Activated naive CD4-positive, alpha-beta T cell treated with anti-CD3 and anti-CD28 coated beads for 36 hours (primary cell): ENCODE results near the gene STK24. TPM values are rescaled to one million over a fixed set of nuclear protein-coding genes. Genes with fewer than 3 reads are reported as not detected.

Experiments
- CTCF ChIA-PET: fragments of 350-600 bp; sonication (Branson Sonifier 250); formaldehyde crosslinking; loops from one replicate; lab custom pipeline; 2021; ENCODE audit warnings: antibody characterized with exemption; lab: Charles Lee
- DNase-seq: peaks from one replicate; pipeline ENCODE4 v3.0.0-alpha.2; 2020
- H3K27ac Mint-ChIP-seq: one replicate; pipeline ENCODE4 v1.8.0; 2021; ENCODE audit warnings: mild to moderate bottlenecking, mixed read lengths
- H3K27me3 Mint-ChIP-seq: one replicate; pipeline ENCODE4 v1.8.0; 2021; ENCODE audit warnings: low read depth, mixed read lengths
- H3K36me3 Mint-ChIP-seq: one replicate; pipeline ENCODE4 v1.8.0; 2021; ENCODE audit warnings: low read depth, mixed read lengths
- H3K4me1 Mint-ChIP-seq: one replicate; pipeline ENCODE4 v1.8.0; 2021; ENCODE audit warnings: low read depth, mixed read lengths
- H3K4me3 Mint-ChIP-seq: one replicate; pipeline ENCODE4 v1.8.0; 2021; ENCODE audit warnings: mild to moderate bottlenecking, moderate library complexity, mixed read lengths
- H3K9me3 Mint-ChIP-seq: one replicate; pipeline ENCODE4 v1.8.0; 2021; ENCODE audit warnings: mixed read lengths
- intact Hi-C: fragments of 100-400 bp; cut with micrococcal nuclease; formaldehyde crosslinking; loops from one replicate; pipeline ENCODE4 v1.15.1; 2023
- total RNA-seq, 2 experiments: library from RNA; stranded (reverse); gene quantifications; one replicate each; pipeline ENCODE4 v1.2.3, GENCODE V29; 2021

STK24 gene
- total RNA-seq, 2 experiments from 2014 or later = 95.5 to 96.7 TPM

DNA sequence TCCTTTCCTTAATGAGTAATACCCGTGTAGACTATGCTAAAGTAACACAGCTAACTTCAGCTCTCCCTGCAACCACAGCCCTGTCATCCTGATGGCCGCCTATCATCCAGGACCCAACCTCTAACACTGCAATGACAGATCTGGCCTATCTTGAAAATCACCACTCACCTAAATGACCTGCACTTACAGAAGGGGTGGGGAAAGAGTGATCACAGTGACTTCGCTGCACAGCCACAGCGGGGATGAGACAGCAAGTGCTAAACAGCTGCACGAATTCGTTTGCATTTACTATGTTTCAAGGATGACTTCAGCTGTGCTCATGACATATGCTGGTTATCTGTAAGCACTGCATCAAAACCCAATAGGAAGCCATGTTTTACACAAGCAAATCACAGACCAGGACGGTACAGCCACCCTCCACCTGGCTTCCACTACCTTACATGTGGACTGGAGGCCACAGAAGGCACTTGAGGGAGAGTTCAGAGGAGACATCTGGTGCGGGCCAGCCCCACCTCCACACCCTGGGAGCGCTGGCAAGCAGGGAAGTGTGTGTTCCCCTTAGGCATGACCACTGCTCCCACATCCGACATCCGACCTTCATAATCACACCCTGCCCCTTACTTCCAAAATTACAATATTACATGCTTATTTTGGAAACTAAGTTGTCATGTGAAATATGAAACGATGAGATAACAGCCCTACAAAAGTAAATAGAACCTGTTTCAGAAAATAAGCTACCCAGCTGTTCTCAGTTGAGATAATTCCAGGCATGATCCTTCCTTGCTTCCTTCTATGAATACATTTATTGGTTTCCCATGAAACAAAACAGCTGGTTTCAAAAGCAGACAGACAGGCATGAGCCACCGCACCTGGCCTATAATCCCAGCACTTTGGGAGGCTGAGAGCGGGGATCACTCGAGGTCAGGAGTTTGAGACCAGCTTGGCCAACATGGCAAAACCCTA lies 95.7 kb downstream of the STK24 start:
- DNase-seq = peak; percentile 63
- intact Hi-C loops = loop anchor here (10.0 kb wide), 1 partner anchor 506 kb away; no protein-coding TSS in a partner anchor
- H3K27me3 Mint-ChIP-seq = no peaks in the 10 kb centered on the region
- no peaks in the 10 kb centered on the region for H3K9me3 Mint-ChIP-seq
- H3K27ac Mint-ChIP-seq = peak overlapping the region; percentile 84
- no peak overlapping the region for H3K4me3 Mint-ChIP-seq
- peaks cover 7% of the 10 kb centered on the region for H3K36me3 Mint-ChIP-seq
- H3K4me1 Mint-ChIP-seq = peaks cover 83% of the 10 kb centered on the region
- CTCF ChIA-PET = interaction anchor here (1.0 to 3.4 kb wide), 3 partner anchors 8 to 548 kb away, joined by 3 to 15 read pairs (median 3); no protein-coding TSS in a partner anchor

DNA sequence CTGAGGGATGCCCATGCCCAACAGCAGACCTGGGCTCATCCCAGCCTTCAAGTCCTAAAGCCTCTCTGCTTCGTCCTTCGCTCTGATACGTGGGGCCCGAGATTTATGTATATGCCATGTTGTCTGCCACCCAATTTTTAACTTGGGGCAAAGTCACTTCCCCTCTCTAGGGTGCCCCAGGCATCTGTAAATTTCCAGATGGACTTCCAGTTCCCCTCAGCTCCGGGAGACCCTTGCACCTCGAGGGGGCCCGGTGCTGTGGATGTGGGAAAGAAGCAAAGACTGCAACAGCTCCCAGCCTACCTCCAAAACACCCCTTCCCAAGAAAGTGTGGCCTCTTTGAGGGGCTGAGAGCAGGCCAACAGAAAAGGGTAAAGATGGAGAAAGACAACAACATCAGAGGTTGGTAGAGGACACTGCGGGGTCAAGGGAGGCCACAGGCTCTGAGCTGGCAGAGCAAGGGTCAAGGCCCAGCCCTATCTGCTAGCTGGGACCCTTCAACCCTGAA lies 97.4 kb downstream of the STK24 start:
- Mint-ChIP-seq H3K4me1 (peaks cover 72% of the 10 kb centered on the region), H3K9me3 (no peaks in the 10 kb centered on the region), H3K4me3 (no peak overlapping the region), H3K27me3 (no peaks in the 10 kb centered on the region), H3K27ac (no peak overlapping the region), H3K36me3 (peaks cover 12% of the 10 kb centered on the region)
- intact Hi-C loops = loop anchor here (10.0 kb wide), 1 partner anchor 505 kb away; no protein-coding TSS in a partner anchor
- no peak for DNase-seq
- CTCF ChIA-PET = interaction anchor here (2.4 kb wide), 1 partner anchor 174 kb away, joined by 13 read pairs; no protein-coding TSS in a partner anchor

DNA sequence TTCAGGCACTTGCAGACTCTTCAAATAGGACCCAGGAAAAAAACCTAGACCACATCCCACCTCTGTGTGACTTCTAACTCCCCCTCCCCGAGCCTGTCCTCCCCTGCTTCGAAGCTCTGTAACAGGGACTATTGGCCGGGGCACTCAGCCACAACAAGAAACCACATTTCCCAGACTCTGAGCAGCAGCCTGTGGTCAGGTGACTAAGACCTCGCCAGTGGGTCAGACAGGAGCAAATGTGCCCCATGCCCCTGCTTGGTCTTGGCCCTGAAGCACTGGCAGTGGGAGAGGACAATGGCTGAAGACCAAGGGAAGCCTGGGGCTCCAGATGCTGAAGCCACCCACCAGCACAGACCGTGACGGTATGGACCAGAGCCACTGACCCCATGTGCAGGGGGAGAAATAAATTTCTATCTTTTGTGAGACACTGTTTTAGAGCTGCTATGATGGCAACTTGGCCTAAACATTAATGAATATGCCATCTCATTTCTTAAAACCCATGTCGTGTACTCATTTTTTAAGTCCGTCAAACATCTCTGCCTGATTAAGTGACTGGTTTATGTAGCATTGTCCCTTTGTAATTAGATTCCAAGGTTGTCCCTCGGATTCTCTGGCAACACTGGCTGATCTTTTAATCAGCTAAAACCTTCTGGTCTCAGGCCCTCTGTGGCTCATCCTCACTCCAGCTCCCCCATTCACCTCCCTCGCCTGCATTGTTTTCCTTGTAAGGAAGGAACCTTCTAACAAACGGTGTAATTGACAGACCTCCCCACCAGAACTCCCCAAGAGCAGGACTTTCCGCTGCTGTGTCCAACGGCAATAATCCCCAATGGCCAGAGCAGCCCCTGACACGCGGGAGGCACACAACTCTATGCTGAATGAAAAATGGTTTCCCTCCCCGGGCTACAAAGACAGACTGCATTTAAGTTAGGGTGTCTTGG lies 98.4 kb downstream of the STK24 start:
- Mint-ChIP-seq H3K4me1 (peaks cover 68% of the 10 kb centered on the region), H3K36me3 (peaks cover 20% of the 10 kb centered on the region), H3K4me3 (no peak overlapping the region), H3K9me3 (no peaks in the 10 kb centered on the region), H3K27me3 (no peaks in the 10 kb centered on the region), H3K27ac (peak overlapping the region; percentile 5)
- no peak for DNase-seq
- intact Hi-C loops = no loop called here
- CTCF ChIA-PET = interaction anchor here (1.1 to 2.4 kb wide), 3 partner anchors 67 to 187 kb away, joined by 3 to 13 read pairs (median 4); no protein-coding TSS in a partner anchor

DNA sequence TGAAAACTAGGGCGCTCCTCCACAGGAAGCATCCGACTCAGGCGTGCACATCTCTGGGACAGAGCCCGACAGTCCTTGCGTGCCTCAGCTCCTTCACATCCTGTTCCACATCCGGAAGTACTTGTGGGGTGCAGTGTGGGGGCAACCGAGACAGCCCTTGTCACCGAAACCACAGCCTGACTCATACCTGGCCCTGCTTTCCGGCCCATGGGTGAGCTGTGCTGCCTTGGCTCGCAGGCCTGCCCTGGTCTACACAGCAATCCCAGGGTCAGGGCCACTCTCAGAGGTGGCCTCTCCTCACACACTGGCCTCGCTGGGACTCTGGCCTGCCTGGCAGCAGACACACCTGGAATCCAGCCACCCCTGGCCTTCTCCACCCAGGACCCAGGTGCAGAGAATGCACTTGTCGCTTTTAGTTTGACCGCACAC lies 100.4 kb downstream of the STK24 start:
- intact Hi-C loops = loop anchor here (1.0 to 2.0 kb wide), 8 partner anchors 24 to 188 kb away; no protein-coding TSS in a partner anchor
- peaks cover 64% of the 10 kb centered on the region for H3K4me1 Mint-ChIP-seq
- no peaks in the 10 kb centered on the region for H3K9me3 Mint-ChIP-seq
- peak overlapping the region; percentile 71 for H3K4me3 Mint-ChIP-seq
- peak; percentile 95 for DNase-seq
- no peaks in the 10 kb centered on the region for H3K27me3 Mint-ChIP-seq
- CTCF ChIA-PET = interaction anchor here (0.8 to 1.4 kb wide), 3 partner anchors 31 to 99 kb away, joined by 3 to 7 read pairs (median 3); no protein-coding TSS in a partner anchor
- peak overlapping the region; percentile 92 for H3K27ac Mint-ChIP-seq
- peaks cover 30% of the 10 kb centered on the region for H3K36me3 Mint-ChIP-seq

DNA sequence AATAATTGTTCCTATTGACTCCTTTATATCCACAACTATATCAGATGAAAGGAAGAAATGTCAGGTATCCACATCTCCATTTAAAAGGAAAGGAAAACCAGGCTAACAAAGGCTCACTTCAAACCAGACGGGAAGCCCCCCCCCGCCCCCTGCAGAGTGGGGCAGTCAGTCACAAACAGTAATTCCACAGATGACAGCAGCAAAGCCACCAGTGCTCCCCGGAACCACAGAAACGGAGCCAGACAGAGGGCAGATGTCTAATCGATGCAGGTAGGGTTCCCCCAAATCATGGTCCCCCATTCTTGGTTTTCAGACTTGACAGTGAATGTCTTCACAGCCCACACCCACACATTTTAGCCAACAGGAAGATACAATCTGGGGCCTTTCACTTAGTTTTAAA lies 100.8 kb downstream of the STK24 start:
- peaks cover 29% of the 10 kb centered on the region for H3K36me3 Mint-ChIP-seq
- peaks cover 60% of the 10 kb centered on the region for H3K4me1 Mint-ChIP-seq
- peak overlapping the region; percentile 92 for H3K27ac Mint-ChIP-seq
- DNase-seq = peak; percentile 62
- intact Hi-C loops = loop anchor here (1.0 to 2.0 kb wide), 8 partner anchors 23 to 188 kb away; no protein-coding TSS in a partner anchor
- H3K27me3 Mint-ChIP-seq = no peaks in the 10 kb centered on the region
- no peaks in the 10 kb centered on the region for H3K9me3 Mint-ChIP-seq
- CTCF ChIA-PET = interaction anchor here (0.8 to 1.4 kb wide), 3 partner anchors 31 to 99 kb away, joined by 3 to 7 read pairs (median 3); no protein-coding TSS in a partner anchor
- H3K4me3 Mint-ChIP-seq = peak overlapping the region; percentile 71

DNA sequence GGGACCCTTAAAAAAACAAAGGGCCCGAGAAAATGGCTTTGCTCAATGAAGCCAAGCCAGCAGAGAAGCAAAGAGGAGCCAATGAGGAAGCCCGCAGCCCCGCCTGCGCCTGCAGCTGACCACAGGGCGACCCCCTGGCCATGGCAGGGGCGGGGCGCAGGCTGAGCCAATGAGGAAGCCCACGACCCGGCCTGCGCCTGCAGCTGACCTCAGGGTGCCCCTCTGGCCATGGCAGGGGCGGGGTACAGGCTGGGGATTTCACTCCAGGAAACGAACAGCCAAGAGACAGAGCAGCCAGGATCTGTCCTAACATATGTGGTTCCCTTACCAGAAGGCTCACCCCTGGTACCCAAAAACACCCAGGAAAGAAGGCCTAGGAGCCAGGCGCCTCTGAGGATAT lies 101.4 kb downstream of the STK24 start:
- DNase-seq = no peak
- CTCF ChIA-PET = interaction anchor here (0.8 to 1.4 kb wide), 3 partner anchors 30 to 100 kb away, joined by 3 to 7 read pairs (median 3); no protein-coding TSS in a partner anchor
- Mint-ChIP-seq H3K4me3 (no peak overlapping the region), H3K4me1 (peaks cover 55% of the 10 kb centered on the region), H3K36me3 (peaks cover 28% of the 10 kb centered on the region), H3K27me3 (no peaks in the 10 kb centered on the region), H3K27ac (no peak overlapping the region), H3K9me3 (no peaks in the 10 kb centered on the region)
- intact Hi-C loops = no loop called here

DNA sequence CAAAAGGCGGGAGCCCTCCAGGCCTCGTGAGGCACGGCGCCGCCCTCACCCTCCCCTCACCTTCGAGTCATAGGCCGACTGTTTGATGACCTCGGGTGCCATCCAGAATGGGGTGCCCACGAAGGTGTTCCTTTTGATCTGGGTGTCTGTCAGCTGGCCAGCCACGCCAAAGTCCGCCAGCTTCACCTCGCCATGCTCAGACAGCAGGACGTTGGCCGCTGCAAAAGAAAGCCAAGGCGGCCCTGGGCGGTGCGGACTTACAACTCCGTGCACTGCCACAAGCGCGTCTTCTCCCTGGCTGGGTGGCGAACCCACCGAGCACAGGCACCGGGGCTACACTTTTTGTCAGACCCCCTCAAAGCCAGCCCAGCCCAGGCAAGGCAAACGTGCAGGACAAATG lies 102.1 kb downstream of the STK24 start:
- Mint-ChIP-seq H3K4me1 (peaks cover 53% of the 10 kb centered on the region), H3K27ac (peak overlapping the region; percentile 28), H3K36me3 (peaks cover 28% of the 10 kb centered on the region), H3K4me3 (no peak overlapping the region), H3K27me3 (no peaks in the 10 kb centered on the region), H3K9me3 (no peaks in the 10 kb centered on the region)
- CTCF ChIA-PET = interaction anchor here (0.8 kb wide), 1 partner anchor 10 kb away, joined by 3 read pairs; no protein-coding TSS in a partner anchor
- intact Hi-C loops = no loop called here
- DNase-seq = no peak

DNA sequence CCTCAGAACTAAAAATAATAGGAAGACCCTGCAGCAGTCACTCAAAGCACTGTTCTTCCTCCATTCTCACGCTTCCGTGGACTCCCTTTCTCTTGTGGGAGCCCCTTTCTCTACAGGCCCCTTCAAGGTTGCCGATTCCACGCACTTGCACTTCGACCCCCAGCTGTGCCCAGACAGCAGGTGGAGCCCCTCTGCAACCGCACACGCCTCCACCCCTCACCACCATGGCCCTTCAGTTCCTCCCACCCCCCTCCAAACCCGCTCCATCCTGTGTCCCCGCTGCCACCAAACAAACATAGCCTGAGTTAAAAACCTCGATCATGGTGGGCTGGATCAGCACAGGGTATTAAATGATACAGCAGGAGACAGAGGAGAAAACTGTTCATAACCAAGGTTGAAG lies 102.6 kb downstream of the STK24 start:
- CTCF ChIA-PET = interaction anchor here (0.8 kb wide), 1 partner anchor 10 kb away, joined by 3 read pairs; no protein-coding TSS in a partner anchor
- no peak for DNase-seq
- Mint-ChIP-seq H3K27me3 (no peaks in the 10 kb centered on the region), H3K4me3 (no peak overlapping the region), H3K4me1 (peaks cover 48% of the 10 kb centered on the region), H3K36me3 (peaks cover 28% of the 10 kb centered on the region), H3K27ac (peak overlapping the region; percentile 20), H3K9me3 (no peaks in the 10 kb centered on the region)
- intact Hi-C loops = no loop called here

DNA sequence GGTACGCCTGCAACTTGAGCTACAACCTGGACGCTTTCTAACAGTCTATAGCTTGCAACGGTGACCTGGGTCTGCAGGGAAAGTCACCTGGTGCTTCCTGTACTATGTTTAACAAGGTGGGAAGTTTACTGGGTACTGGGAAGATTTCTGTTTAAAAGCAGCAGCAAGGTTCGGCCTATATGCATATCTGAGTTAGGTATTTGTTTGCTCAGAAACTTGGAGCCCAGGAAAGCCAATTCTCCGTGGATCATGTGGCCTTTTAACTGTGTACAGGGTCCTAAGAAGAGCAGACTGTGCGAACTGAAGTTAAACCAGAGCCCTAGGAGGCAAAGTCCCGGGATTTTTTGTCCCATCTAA lies 103.1 kb downstream of the STK24 start:
- Mint-ChIP-seq H3K27ac (peak overlapping the region; percentile 20), H3K27me3 (no peaks in the 10 kb centered on the region), H3K36me3 (peaks cover 28% of the 10 kb centered on the region), H3K4me1 (peaks cover 46% of the 10 kb centered on the region), H3K4me3 (no peak overlapping the region), H3K9me3 (no peaks in the 10 kb centered on the region)
- CTCF ChIA-PET = no interaction called here
- DNase-seq = no peak
- intact Hi-C loops = no loop called here

DNA sequence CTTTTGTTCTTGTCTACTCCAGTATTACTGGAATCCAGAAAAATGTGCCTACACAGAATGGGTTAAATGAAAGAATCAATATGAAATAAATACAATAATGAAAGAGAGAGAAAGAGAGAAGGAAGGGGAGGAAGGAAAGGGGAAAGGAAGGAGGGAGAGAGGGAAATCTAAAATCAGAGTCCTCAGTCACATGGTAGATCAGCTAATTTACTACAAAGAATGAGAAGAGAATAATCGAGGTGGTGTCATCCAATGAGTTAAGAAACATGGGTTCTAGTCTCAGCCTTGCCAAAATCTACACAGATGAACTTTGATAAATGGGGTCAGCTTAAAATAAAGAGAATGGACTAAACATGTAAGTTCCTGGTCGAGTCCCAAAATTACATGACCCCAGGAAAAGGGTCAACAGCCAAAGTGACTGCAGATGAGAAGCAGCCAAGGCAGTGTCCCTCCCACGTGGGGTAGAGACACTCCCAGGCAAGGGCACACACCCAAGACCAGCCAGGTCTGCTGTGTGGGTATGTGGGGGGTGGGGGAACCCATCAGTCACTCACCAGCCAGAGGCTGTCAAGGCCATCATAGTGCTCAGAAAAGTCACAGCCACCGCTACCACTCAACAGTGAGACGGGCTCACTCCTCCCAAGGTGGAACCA lies 103.6 kb downstream of the STK24 start:
- Mint-ChIP-seq H3K27ac (peak overlapping the region; percentile 67), H3K4me1 (peaks cover 41% of the 10 kb centered on the region), H3K36me3 (peaks cover 29% of the 10 kb centered on the region), H3K4me3 (no peak overlapping the region), H3K9me3 (no peaks in the 10 kb centered on the region), H3K27me3 (no peaks in the 10 kb centered on the region)
- intact Hi-C loops = no loop called here
- CTCF ChIA-PET = interaction anchor here (0.6 kb wide), 1 partner anchor 192 kb away, joined by 3 read pairs; no protein-coding TSS in a partner anchor
- DNase-seq = no peak

DNA sequence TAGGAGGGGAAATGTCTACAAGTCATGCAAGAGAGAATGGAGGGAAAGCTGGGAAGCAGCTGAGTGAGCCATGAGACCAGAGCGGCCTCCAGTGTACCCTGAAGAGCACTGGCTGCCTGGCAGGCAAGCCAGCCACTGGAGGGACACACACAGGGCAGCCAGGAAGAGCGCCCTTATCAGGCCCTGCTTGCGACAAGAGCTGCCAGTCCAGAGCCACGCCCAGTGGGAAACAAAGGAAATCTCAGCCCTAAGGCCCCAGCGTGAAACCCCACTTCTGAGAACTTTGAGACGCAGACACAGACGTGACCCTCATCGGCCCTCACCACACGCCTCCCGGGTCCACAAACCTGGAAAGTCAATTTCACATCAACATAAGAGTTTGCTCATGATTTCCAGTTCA lies 105.0 kb downstream of the STK24 start:
- peaks cover 35% of the 10 kb centered on the region for H3K4me1 Mint-ChIP-seq
- peak overlapping the region; percentile 50 for H3K27ac Mint-ChIP-seq
- H3K27me3 Mint-ChIP-seq = no peaks in the 10 kb centered on the region
- H3K4me3 Mint-ChIP-seq = no peak overlapping the region
- peaks cover 34% of the 10 kb centered on the region for H3K36me3 Mint-ChIP-seq
- CTCF ChIA-PET = no interaction called here
- DNase-seq = no peak
- intact Hi-C loops = no loop called here
- H3K9me3 Mint-ChIP-seq = no peaks in the 10 kb centered on the region
